Measurements from ENCODE around the gene SCAMP3.

DNA sequence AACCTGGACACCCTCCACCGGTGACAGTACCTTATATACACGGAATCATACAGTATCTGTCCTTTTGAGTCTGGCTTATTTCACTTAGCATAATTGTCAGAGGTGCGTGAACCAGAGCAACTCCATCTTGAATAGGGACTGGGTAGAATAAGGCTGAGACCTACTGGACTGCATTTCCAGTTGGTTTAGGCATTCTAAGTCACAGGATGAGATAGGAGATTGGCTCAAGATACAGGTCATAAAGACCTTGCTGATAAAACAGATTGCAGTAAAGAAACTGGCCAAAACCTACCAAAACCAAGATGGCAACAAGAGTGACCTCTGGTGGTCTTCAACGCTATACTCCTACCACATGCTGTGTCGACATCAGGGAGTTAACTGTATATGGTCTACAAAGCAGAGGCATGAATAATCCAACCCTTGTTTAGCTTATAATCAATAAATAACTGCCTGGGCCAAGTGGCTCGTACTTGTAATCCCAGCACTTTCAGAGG is 45.1 kb upstream of the SCAMP3 start:
- TF ChIP-seq GATA3 (IDR thresholded peaks at IDR 0.05; ENCODE audit: low read depth, low read length) (no peak), GATA2 (IDR thresholded peaks at IDR 0.05; ENCODE audit: low read depth, low read length) (no peak)

Measured in SH-SY5Y (cell line).